WTC11 (cell line): ENCODE data around the gene BTBD2. TPM values are rescaled to one million over a fixed set of nuclear protein-coding genes. Genes with fewer than 3 reads are reported as not detected.

Experiments used
- ATF6 ChIP-seq: sonication (generic); formaldehyde crosslinking; IDR thresholded peaks from 2 replicates; pipeline ENCODE4 v1.8.1; 2023; ENCODE audit warnings: mild to moderate bottlenecking, missing genetic modification reagents
- E2F5 ChIP-seq: sonication (generic); formaldehyde crosslinking; IDR thresholded peaks from 2 replicates; pipeline ENCODE4 v1.8.1; 2022; ENCODE audit warnings: mild to moderate bottlenecking, moderate library complexity, missing genetic modification reagents
- ELF4 ChIP-seq: sonication (generic); formaldehyde crosslinking; IDR thresholded peaks from 2 replicates; pipeline ENCODE4 v1.8.1; 2022; ENCODE audit warnings: low read depth, mild to moderate bottlenecking, moderate library complexity, missing genetic modification reagents
- IRF1 ChIP-seq: sonication (generic); formaldehyde crosslinking; IDR thresholded peaks from 2 replicates; pipeline ENCODE4 v1.8.0; 2023; ENCODE audit warnings: missing genetic modification reagents
- NFATC4 ChIP-seq: fragments of 250-450 bp; sonication (Bioruptor Pico); IDR thresholded peaks from 2 replicates; pipeline ENCODE4 v1.9.0; 2021; ENCODE audit warnings: mild to moderate bottlenecking
- NFE2L1 ChIP-seq: sonication (generic); formaldehyde crosslinking; IDR thresholded peaks from 2 replicates; pipeline ENCODE4 v1.8.1; 2023; ENCODE audit warnings: missing genetic modification reagents
- NFYB ChIP-seq: sonication (generic); formaldehyde crosslinking; conservative IDR thresholded peaks from 2 replicates; pipeline ENCODE4 v1.8.0; 2022; ENCODE audit warnings: low read depth, missing genetic modification reagents
- RELA ChIP-seq: sonication (generic); formaldehyde crosslinking; IDR thresholded peaks from 2 replicates; pipeline ENCODE4 v1.8.1; 2022; ENCODE audit warnings: missing genetic modification reagents, mild to moderate bottlenecking, borderline replicate concordance
- SOX15 ChIP-seq: fragments of 250-450 bp; sonication (Bioruptor Pico); IDR thresholded peaks from 2 replicates; pipeline ENCODE4 v1.9.0; 2021; ENCODE audit warnings: mild to moderate bottlenecking
- TEAD1 ChIP-seq: sonication (generic); formaldehyde crosslinking; IDR thresholded peaks from 2 replicates; pipeline ENCODE4 v1.8.0; 2022; ENCODE audit warnings: mild to moderate bottlenecking, missing genetic modification reagents
- ZBTB43 ChIP-seq: sonication (generic); formaldehyde crosslinking; IDR thresholded peaks from 2 replicates; pipeline ENCODE4 v1.8.1; 2023; ENCODE audit warnings: mild to moderate bottlenecking, missing genetic modification reagents
- ZNF423 ChIP-seq: fragments of 250-450 bp; sonication (Bioruptor Pico); IDR thresholded peaks from 2 replicates; pipeline ENCODE4 v2.1.2; 2022; ENCODE audit warnings: mild to moderate bottlenecking, moderate library complexity
- ZNF532 ChIP-seq: fragments of 250-450 bp; sonication (Bioruptor Pico); IDR thresholded peaks from 2 replicates; pipeline ENCODE4 v1.9.0; 2021; ENCODE audit warnings: mild to moderate bottlenecking, borderline replicate concordance
- total RNA-seq: library from RNA; stranded (reverse); gene quantifications from 3 replicates; pipeline ENCODE4 v1.2.3, GENCODE V29; 2021
- TF ChIP-seq, protein P1 (sequence below): sonication (generic); formaldehyde crosslinking; IDR thresholded peaks from 2 replicates; pipeline ENCODE4 v1.8.1; 2023; ENCODE audit warnings: mild to moderate bottlenecking, missing genetic modification reagents, moderate library complexity
- TF ChIP-seq, protein P2 (sequence below): sonication (generic); formaldehyde crosslinking; IDR thresholded peaks from 2 replicates; pipeline ENCODE4 v1.8.1; 2022; ENCODE audit warnings: low read depth, missing genetic modification reagents, borderline replicate concordance
- TF ChIP-seq, protein P3 (sequence below): sonication (generic); formaldehyde crosslinking; IDR thresholded peaks from 2 replicates; pipeline ENCODE4 v1.8.0; 2022; ENCODE audit warnings: missing genetic modification reagents
- TF ChIP-seq, protein P4 (sequence below): sonication (generic); formaldehyde crosslinking; IDR thresholded peaks from 2 replicates; pipeline ENCODE4 v1.8.0; 2023; ENCODE audit warnings: mild to moderate bottlenecking, missing genetic modification reagents

Gene BTBD2
- total RNA-seq, 1 experiment from 2014 or later = 106 TPM

- TF ChIP-seq, protein P1, sequence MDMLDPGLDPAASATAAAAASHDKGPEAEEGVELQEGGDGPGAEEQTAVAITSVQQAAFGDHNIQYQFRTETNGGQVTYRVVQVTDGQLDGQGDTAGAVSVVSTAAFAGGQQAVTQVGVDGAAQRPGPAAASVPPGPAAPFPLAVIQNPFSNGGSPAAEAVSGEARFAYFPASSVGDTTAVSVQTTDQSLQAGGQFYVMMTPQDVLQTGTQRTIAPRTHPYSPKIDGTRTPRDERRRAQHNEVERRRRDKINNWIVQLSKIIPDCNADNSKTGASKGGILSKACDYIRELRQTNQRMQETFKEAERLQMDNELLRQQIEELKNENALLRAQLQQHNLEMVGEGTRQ = no peak
- TF ChIP-seq SOX15 (no peak), ATF6 (CRISPR knock-in tag) (no peak), NFATC4 (CRISPR knock-in tag) (peak; percentile 64; the same call in 1 of the 2 replicates), NFYB (no peak; the same call in 1 of the 2 replicates), E2F5 (CRISPR knock-in tag) (0 out of 2 replicates have a peak, but pooled peaks have one; percentile 69), RELA (no peak), ZNF423 (CRISPR knock-in tag) (no peak), ZBTB43 (CRISPR knock-in tag) (no peak), NFE2L1 (CRISPR knock-in tag) (no peak), ZNF532 (CRISPR knock-in tag) (no peak), IRF1 (no peak; the same call in 1 of the 2 replicates), TEAD1 (CRISPR knock-in tag) (no peak; the same call in 1 of the 2 replicates), ELF4 (CRISPR knock-in tag) (no peak)
- TF ChIP-seq, protein P2, sequence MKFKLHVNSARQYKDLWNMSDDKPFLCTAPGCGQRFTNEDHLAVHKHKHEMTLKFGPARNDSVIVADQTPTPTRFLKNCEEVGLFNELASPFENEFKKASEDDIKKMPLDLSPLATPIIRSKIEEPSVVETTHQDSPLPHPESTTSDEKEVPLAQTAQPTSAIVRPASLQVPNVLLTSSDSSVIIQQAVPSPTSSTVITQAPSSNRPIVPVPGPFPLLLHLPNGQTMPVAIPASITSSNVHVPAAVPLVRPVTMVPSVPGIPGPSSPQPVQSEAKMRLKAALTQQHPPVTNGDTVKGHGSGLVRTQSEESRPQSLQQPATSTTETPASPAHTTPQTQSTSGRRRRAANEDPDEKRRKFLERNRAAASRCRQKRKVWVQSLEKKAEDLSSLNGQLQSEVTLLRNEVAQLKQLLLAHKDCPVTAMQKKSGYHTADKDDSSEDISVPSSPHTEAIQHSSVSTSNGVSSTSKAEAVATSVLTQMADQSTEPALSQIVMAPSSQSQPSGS (CRISPR knock-in tag) = no peak
- TF ChIP-seq, protein P3, sequence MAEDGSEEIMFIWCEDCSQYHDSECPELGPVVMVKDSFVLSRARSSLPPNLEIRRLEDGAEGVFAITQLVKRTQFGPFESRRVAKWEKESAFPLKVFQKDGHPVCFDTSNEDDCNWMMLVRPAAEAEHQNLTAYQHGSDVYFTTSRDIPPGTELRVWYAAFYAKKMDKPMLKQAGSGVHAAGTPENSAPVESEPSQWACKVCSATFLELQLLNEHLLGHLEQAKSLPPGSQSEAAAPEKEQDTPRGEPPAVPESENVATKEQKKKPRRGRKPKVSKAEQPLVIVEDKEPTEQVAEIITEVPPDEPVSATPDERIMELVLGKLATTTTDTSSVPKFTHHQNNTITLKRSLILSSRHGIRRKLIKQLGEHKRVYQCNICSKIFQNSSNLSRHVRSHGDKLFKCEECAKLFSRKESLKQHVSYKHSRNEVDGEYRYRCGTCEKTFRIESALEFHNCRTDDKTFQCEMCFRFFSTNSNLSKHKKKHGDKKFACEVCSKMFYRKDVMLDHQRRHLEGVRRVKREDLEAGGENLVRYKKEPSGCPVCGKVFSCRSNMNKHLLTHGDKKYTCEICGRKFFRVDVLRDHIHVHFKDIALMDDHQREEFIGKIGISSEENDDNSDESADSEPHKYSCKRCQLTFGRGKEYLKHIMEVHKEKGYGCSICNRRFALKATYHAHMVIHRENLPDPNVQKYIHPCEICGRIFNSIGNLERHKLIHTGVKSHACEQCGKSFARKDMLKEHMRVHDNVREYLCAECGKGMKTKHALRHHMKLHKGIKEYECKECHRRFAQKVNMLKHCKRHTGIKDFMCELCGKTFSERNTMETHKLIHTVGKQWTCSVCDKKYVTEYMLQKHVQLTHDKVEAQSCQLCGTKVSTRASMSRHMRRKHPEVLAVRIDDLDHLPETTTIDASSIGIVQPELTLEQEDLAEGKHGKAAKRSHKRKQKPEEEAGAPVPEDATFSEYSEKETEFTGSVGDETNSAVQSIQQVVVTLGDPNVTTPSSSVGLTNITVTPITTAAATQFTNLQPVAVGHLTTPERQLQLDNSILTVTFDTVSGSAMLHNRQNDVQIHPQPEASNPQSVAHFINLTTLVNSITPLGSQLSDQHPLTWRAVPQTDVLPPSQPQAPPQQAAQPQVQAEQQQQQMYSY (CRISPR knock-in tag) = no peak
- TF ChIP-seq, protein P4, sequence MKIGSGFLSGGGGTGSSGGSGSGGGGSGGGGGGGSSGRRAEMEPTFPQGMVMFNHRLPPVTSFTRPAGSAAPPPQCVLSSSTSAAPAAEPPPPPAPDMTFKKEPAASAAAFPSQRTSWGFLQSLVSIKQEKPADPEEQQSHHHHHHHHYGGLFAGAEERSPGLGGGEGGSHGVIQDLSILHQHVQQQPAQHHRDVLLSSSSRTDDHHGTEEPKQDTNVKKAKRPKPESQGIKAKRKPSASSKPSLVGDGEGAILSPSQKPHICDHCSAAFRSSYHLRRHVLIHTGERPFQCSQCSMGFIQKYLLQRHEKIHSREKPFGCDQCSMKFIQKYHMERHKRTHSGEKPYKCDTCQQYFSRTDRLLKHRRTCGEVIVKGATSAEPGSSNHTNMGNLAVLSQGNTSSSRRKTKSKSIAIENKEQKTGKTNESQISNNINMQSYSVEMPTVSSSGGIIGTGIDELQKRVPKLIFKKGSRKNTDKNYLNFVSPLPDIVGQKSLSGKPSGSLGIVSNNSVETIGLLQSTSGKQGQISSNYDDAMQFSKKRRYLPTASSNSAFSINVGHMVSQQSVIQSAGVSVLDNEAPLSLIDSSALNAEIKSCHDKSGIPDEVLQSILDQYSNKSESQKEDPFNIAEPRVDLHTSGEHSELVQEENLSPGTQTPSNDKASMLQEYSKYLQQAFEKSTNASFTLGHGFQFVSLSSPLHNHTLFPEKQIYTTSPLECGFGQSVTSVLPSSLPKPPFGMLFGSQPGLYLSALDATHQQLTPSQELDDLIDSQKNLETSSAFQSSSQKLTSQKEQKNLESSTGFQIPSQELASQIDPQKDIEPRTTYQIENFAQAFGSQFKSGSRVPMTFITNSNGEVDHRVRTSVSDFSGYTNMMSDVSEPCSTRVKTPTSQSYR (CRISPR knock-in tag) = no peak
These were observed 35.7 kb upstream of the BTBD2 start, which contains the start of gene MKNK2 (continued) for GRCh38 chr19:2050991-2051772.
